K562 (cell line): ENCODE results near the gene DIP2C. TPM values are rescaled to one million over a fixed set of nuclear protein-coding genes. Genes with fewer than 3 reads are reported as not detected.
A peak's percentile ranks its signal among the peaks of the same experiment; 100 is the strongest.

Experiments used
- ATAC-seq: fragments of 200-7000 bp; cut with Tn5 transposase; 3 replicates; pipeline ENCODE4 v1.9.1; 2020; ENCODE audit warnings: moderate library complexity
- BruUV-seq: library from RNA; stranded (reverse); fragments of 400-500 nt; replicated peaks from 2 replicates; lab custom pipeline; 2021; lab: Mats Ljungman, UMichigan
- CTCF ChIA-PET: fragments of 300-600 bp; formaldehyde crosslinking; extraction: SDS; loops from one replicate; lab custom pipeline; 2021; ENCODE audit warnings: low intra/inter-chr PET ratio; lab: Yijun Ruan, JAX
- POLR2A ChIA-PET: fragments of 300-600, 350-650 bp; sonication (Branson Sonifier 250); formaldehyde crosslinking; extraction: SDS; loops from one replicate; lab custom pipeline; 2021; ENCODE audit warnings: antibody characterized with exemption, inconsistent platforms; lab: Yijun Ruan, JAX
- DNase-seq, 4 experiments: peaks; one replicate each; pipeline versions ENCODE4 v3.0.0 to v3.0.0-alpha.2; 2011 to 2018; ENCODE audit warnings: low spot score in 3 of 4, mixed read lengths in 3 of 4; ENCODE audit errors: extremely low read depth in 1 of 4
- FAIRE-seq: peaks from 2 replicates; lab custom pipeline; 2011; peaks lifted over from hg19 to GRCh38; lab: Jason Lieb, UNC
- H2AFZ ChIP-seq: 2 replicates; pipeline ENCODE4 v1.6.0; 2011; ENCODE audit warnings: low read depth, low read length, control low read depth, inconsistent platforms
- H3K27ac ChIP-seq: fragments of 200-600 bp; 3 replicates; pipeline ENCODE4 v1.8.0; 2011; ENCODE audit warnings: low read depth, mild to moderate bottlenecking, control low read depth, inconsistent platforms, low read length, moderate library complexity, mixed read lengths; ENCODE audit errors: extremely low read depth
- H3K27me3 ChIP-seq, 2 experiments: fragments of 300-600 bp in 1 of 2; 2 replicates in 1 of 2; 3 replicates in 1 of 2; pipeline versions ENCODE4 v1.6.0 to v1.8.0; 2011; ENCODE audit warnings: inconsistent platforms in 2 of 2, low read length in 2 of 2, mild to moderate bottlenecking in 1 of 2, mixed read lengths in 1 of 2, moderate library complexity in 1 of 2; ENCODE audit not compliant: control insufficient read depth in 2 of 2, insufficient read depth in 2 of 2
- H3K36me3 ChIP-seq: fragments of 300-600 bp; 3 replicates; pipeline ENCODE4 v1.8.0; 2011; ENCODE audit warnings: mild to moderate bottlenecking, low read length, inconsistent platforms; ENCODE audit not compliant: control insufficient read depth, insufficient read depth
- H3K4me1 ChIP-seq, 2 experiments: fragments of 200-600 bp in 1 of 2; replicated peaks in 1 of 2; 2 replicates in 1 of 2; 3 replicates in 1 of 2; pipeline versions ENCODE4 v1.5.1 to v1.8.0; 2011; ENCODE audit warnings: inconsistent platforms in 2 of 2, low read length in 2 of 2, mild to moderate bottlenecking in 1 of 2, mixed read lengths in 1 of 2, moderate library complexity in 1 of 2; ENCODE audit not compliant: control insufficient read depth in 2 of 2, insufficient read depth in 2 of 2
- H3K4me2 ChIP-seq: 2 replicates; pipeline ENCODE4 v1.6.1; 2011; ENCODE audit warnings: low read length, control low read depth, inconsistent platforms, mixed read lengths; ENCODE audit not compliant: insufficient read depth
- H3K4me3 ChIP-seq: fragments of 200-600 bp; sonication (generic), shearing (Covaris generic); 2 replicates; pipeline ENCODE4 v1.5.1; 2016; ENCODE audit warnings: control low read depth, inconsistent platforms
- H3K79me2 ChIP-seq: fragments of 200-600 bp; 3 replicates; pipeline ENCODE4 v1.8.0; 2011; ENCODE audit warnings: low read length, inconsistent platforms; ENCODE audit not compliant: control insufficient read depth, insufficient read depth
- H3K9ac ChIP-seq, 2 experiments: 2 replicates each; pipeline versions ENCODE4 v1.6.0 to v1.6.1; 2011; ENCODE audit warnings: low read depth in 2 of 2, low read length in 2 of 2, control low read depth in 1 of 2, inconsistent platforms in 1 of 2, mild to moderate bottlenecking in 1 of 2, mixed read lengths in 1 of 2; ENCODE audit not compliant: insufficient read depth in 1 of 2
- H3K9me1 ChIP-seq: one replicate; pipeline ENCODE4 v1.6.0; 2011; ENCODE audit warnings: inconsistent platforms, mild to moderate bottlenecking, low read length, moderate library complexity; ENCODE audit not compliant: control insufficient read depth, insufficient read depth
- H3K9me3 ChIP-seq: replicated peaks from 2 replicates; pipeline ENCODE4 v1.5.1; 2011; ENCODE audit warnings: low read depth, low read length, inconsistent platforms; ENCODE audit not compliant: control insufficient read depth, insufficient read depth
- H4K20me1 ChIP-seq: replicated peaks from 2 replicates; pipeline ENCODE4 v1.6.1; 2011; ENCODE audit warnings: low read length, inconsistent platforms, mixed read lengths; ENCODE audit not compliant: control insufficient read depth, insufficient read depth
- EWSR1 ChIP-seq: fragments of 450-650 bp; IDR thresholded peaks from 2 replicates; pipeline ENCODE4 v1.6.1; 2018; ENCODE audit warnings: borderline replicate concordance, mild to moderate bottlenecking, low read depth, moderate library complexity; ENCODE audit not compliant: partially characterized antibody
- FOXJ3 ChIP-seq: sonication (generic); formaldehyde crosslinking; IDR thresholded peaks from 2 replicates; pipeline ENCODE4 v1.4.0; 2020; ENCODE audit warnings: mild to moderate bottlenecking, missing genetic modification reagents
- NCOA1 ChIP-seq: fragments of 450-650 bp; IDR thresholded peaks from 2 replicates; pipeline ENCODE4 v1.6.1; 2016; ENCODE audit warnings: low read depth
- NCOA4 ChIP-seq: fragments of 450-650 bp; IDR thresholded peaks from 2 replicates; pipeline ENCODE4 v1.6.1; 2018; ENCODE audit warnings: mild to moderate bottlenecking; ENCODE audit not compliant: partially characterized antibody
- PKNOX1 ChIP-seq: fragments of 450-650 bp; IDR thresholded peaks from 2 replicates; pipeline ENCODE4 v1.6.1; 2016
- SMC3 ChIP-seq: conservative IDR thresholded peaks from 2 replicates; pipeline ENCODE4 v1.6.1; 2011; ENCODE audit warnings: low read depth, low read length, improper control_type of control experiment; ENCODE audit not compliant: insufficient read depth
- SRF ChIP-seq, 2 experiments: fragments of 250-450, 450-650 bp in 1 of 2; sonication (Bioruptor Pico) in 1 of 2; sonication (generic) in 1 of 2; formaldehyde crosslinking; IDR thresholded peaks; 2 replicates each; pipeline versions ENCODE4 v1.5.0 to v1.5.1; 2020 to 2022; ENCODE audit warnings: mild to moderate bottlenecking in 1 of 2, missing genetic modification reagents in 1 of 2
- ZNF436 ChIP-seq: fragments of 250-450, 450-650 bp; sonication (Bioruptor Pico); formaldehyde crosslinking; IDR thresholded peaks from 2 replicates; pipeline ENCODE4 v1.7.0; 2020; ENCODE audit warnings: mild to moderate bottlenecking
- ZNF668 ChIP-seq: fragments of 250-450 bp; sonication (Bioruptor Pico); IDR thresholded peaks from 2 replicates; pipeline ENCODE4 v1.8.0; 2022; ENCODE audit warnings: mild to moderate bottlenecking, inconsistent platforms
- ZSCAN32 ChIP-seq: fragments of 450-650 bp; formaldehyde crosslinking; IDR thresholded peaks from 2 replicates; pipeline ENCODE4 v1.4.0; 2020; ENCODE audit warnings: mild to moderate bottlenecking, moderate library complexity
- WGBS: fragments of 100-300 bp; shearing (Covaris generic); methylation state at CpG from one replicate; pipeline ENCODE4 v1.1.6; 2016; ENCODE audit warnings: low coverage, mixed read lengths; ENCODE audit not compliant: insufficient coverage; ENCODE audit errors: missing lambda C conversion rate; 5-methylcytosine and 5-hydroxymethylcytosine counted together
- in situ Hi-C: fragments of 300-500 bp; cut with MboI; formaldehyde crosslinking; loops from 4 replicates; pipeline ENCODE4 v1.15.0; 2018; ENCODE audit warnings: inconsistent platforms, mixed read lengths
- intact Hi-C: fragments of 100-400 bp; cut with micrococcal nuclease; formaldehyde crosslinking; loops from 2 replicates; pipeline ENCODE4 v1.14.2; 2022
- polyA plus RNA-seq, 8 experiments: library from polyadenylated mRNA; depleted of rRNA in 4 of 8; stranded (reverse) in 5 of 8; unstranded in 3 of 8; fragments of >200 nt; fragmentation: Nextera tagmentation in 2 of 8; fragmentation: Illumina TruSeq in 1 of 8; extraction: Ambion mirVana in 2 of 8; extraction: Trizol in 1 of 8; gene quantifications; 2 replicates each; pipeline versions ENCODE4 v1.2.1 to v1.2.3, GENCODE V29; 2011 to 2014; ENCODE audit warnings: inconsistent platforms in 1 of 8, missing spikeins in 1 of 8
- total RNA-seq, 7 experiments: library from RNA; depleted of rRNA in 6 of 7; stranded (reverse); fragments of >200 nt in 6 of 7; fragmentation: Illumina TruSeq in 2 of 7; extraction: Trizol in 2 of 7; gene quantifications; 2 replicates each; pipeline versions ENCODE4 v1.2.1 to v1.2.3, GENCODE V29; 2011 to 2021; ENCODE audit warnings: low replicate concordance in 1 of 7

DIP2C gene
- total and polyA plus RNA-seq, 9 of the 15 experiments (the other 6 are each of a cell fraction or from before 2014, with no cell fraction given), result 0.01 TPM; not detected in 8

- 0 out of 2 replicates have a peak, but pooled peaks have one; percentile 21 for TF ChIP-seq PKNOX1
- TF ChIP-seq SRF (CRISPR knock-in tag; IDR thresholded peaks at IDR 0.05), result no peak
- ATAC-seq (no peak), DNase-seq (no peak), FAIRE-seq (no peak)
- Histone ChIP-seq H3K9me1 (no peaks in the 10 kb centered on the region), H4K20me1 (peaks cover 4% of the 10 kb centered on the region), H2AFZ (no peak overlapping the region), H3K27me3 (peaks cover 41 to 97% of the 10 kb centered on the region in 2 experiments), H3K4me3 (no peak overlapping the region), H3K9me3 (no peaks in the 10 kb centered on the region), H3K36me3 (no peaks in the 10 kb centered on the region), H3K4me1 (peaks cover 0 to 6% of the 10 kb centered on the region in 2 experiments; a peak in 1 of 5 replicates), H3K27ac (no peak overlapping the region), H3K4me2 (no peak overlapping the region), H3K79me2 (no peaks in the 10 kb centered on the region), H3K9ac (no peak overlapping the region)
- in situ Hi-C loops (no loop called here), intact Hi-C loops (no loop called here)
- BruUV-seq, result no TSS peak
- POLR2A ChIA-PET, result no interaction called here
- CTCF ChIA-PET, result no interaction called here
- 2% methylated on average over 8 of the region's 11 CpGs for WGBS
Measured at GRCh38 chr10:489330-489729, 200.1 kb downstream of the DIP2C start.

- in situ Hi-C loops (no loop called here), intact Hi-C loops (no loop called here)
- H3K27me3 ChIP-seq, result peaks cover 38 to 95% of the 10 kb centered on the region in 2 experiments
- no peaks in the 10 kb centered on the region for H3K9me1 ChIP-seq
- BruUV-seq, result no TSS peak
- ChIA-PET POLR2A (no interaction called here), CTCF (no interaction called here)
- H3K4me3 ChIP-seq, result no peak overlapping the region
- H3K9me3 ChIP-seq, result no peaks in the 10 kb centered on the region
- 6% methylated on average over 11 of the region's 11 CpGs for WGBS
- H3K36me3 ChIP-seq, result no peaks in the 10 kb centered on the region
- TF ChIP-seq NCOA1, result no peak
- TF ChIP-seq EWSR1, result no peak
- TF ChIP-seq FOXJ3, result no peak
- TF ChIP-seq NCOA4, result no peak
- TF ChIP-seq SMC3, result no peak
- TF ChIP-seq ZNF436 (CRISPR knock-in tag), result no peak
- no peak for TF ChIP-seq ZNF668 (CRISPR knock-in tag)
- no peak for TF ChIP-seq ZSCAN32 (CRISPR knock-in tag)
- no peaks in the 10 kb centered on the region for H3K79me2 ChIP-seq
- no peak overlapping the region for H3K4me2 ChIP-seq
- H3K9ac ChIP-seq, result no peak overlapping the region
- H2AFZ ChIP-seq, result no peak overlapping the region
- peaks cover 4% of the 10 kb centered on the region for H4K20me1 ChIP-seq
- H3K27ac ChIP-seq, result no peak overlapping the region
- FAIRE-seq, result no peak
- peaks cover 0 to 6% of the 10 kb centered on the region in 2 experiments; a peak in 1 of 5 replicates for H3K4me1 ChIP-seq
- no peak for DNase-seq
- no peak for ATAC-seq
Measured at GRCh38 chr10:488933-489215, 200.6 kb downstream of the DIP2C start.
